Fibroblast of gingiva (primary cell): ENCODE results near the gene ADAD1.

ENCODE experiments used
- DNase-seq: peaks from one replicate; pipeline ENCODE4 v3.0.0-alpha.2; 2011; ENCODE audit warnings: low read depth

Gene ADAD1

DNA sequence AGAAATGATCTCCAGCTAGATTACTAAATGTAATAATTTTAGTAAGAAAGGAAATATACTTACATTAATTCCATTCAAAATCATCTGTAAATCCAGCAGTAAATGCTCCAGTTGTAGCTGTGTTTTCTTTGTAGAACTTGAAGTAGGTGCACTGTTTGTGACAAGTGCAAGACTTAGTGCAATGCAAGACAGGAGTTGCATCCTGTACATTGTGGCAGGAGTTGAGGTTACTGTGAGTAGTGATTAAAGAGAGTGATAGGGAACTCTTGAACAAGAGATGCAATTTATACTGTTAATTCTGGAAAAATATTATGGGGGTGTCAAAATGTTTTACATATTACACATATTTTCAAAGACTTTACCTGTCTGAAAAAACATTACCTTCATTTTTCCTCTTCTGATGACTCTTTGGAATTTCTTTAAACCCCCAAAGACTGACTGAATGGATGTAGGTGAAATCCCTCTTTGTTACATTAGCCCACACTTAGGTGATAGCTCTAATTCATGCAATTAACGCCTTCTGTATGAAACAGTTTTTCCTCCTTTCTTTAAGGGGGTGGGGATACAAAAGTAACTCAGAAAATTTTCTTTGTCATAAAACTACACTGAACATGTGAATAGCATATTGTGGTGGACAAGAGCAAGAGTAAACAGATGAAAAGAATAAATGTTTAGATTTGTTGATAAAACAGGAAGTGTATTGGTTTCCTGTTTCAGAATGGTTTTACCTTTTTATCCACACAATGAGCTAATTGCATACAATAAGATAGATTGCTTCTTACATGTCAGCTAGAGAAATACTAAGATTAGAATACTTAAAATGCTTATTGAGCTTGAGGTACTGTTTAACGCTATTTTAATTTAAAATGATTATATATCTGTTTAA is 77.7 kb downstream of the ADAD1 start, which contains the start of gene IL2:
IL2 (minus strand) TSS at position 495 of the 886 bp plus-strand sequence; CDS start at position 210, 285 bp downstream.
- no peak for DNase-seq

DNA sequence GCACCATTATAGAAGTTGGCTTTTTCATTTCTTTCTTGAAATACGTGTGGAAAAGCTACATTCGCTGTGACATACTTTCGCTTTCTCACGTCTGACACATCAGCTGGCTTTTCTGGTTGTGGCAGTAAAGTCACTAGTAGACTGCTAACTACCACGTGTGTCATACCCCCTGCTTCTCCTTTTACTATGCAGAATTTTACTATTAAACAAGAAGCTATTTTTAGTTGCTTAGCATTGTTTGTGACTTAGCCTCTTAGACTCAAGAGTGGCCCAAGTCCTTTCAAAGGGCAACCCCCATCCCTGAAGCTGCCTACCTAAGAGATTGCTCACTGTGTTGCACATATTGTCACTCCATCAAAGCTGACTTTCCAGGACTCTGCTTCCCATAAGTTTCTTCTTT is 79.8 kb downstream of the ADAD1 start:
- no peak for DNase-seq

DNA sequence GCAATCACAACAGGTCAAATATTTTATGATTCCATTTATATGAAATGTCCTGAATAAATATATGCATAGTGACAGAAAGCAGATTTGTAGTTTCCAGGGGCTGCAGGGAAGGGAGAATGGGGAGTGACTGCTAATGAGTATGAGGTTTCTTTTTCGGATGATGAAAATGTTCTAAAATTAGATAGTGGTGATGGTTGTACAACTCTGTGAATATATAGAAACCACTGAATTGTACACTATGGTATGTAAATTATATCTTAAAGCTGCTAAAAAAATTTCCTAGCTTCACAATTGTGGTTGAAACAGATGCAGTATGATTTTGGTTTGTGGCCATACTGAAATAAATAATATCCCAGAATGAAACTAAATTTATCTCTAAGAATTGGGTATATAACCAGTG is 90.6 kb downstream of the ADAD1 start:
- DNase-seq = no peak

DNA sequence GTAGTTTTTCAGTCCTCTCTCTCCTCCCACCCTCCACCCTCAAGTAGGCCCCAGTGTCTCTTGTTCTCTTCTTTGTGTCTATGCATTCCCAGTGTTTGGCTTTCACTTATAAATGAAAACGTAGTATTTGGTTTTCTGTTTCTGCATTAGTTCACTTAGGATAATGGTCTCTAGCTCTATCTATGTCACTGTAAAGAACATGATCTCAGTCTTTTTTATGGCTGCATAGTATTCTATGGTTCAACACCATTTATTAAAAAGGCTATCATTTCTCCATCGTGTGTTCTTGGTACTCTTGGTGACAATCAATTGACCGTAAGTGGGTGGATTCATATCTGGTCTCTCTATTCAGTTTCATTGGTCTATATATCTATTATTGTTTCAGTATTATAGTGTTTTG is 96.4 kb downstream of the ADAD1 start:
- DNase-seq = no peak

DNA sequence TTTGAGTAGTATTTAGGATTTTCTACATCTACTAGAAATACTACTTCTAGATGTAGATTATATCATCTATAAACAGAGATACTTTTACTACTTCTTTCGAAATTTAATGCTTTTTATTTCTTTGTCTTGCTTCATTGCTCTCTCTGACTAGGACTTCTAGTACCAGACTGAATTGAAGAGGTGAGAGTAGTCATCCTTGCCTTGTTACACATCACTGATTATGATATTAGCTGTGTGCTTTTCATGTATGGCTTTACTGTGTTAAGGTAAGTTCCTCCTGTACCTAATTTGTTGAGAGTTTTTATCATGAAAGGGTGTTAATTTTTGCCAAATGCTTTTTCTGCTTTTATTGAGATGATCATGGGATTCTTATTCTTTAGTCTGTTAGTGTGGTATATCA is 97.3 kb downstream of the ADAD1 start:
- DNase-seq = no peak

DNA sequence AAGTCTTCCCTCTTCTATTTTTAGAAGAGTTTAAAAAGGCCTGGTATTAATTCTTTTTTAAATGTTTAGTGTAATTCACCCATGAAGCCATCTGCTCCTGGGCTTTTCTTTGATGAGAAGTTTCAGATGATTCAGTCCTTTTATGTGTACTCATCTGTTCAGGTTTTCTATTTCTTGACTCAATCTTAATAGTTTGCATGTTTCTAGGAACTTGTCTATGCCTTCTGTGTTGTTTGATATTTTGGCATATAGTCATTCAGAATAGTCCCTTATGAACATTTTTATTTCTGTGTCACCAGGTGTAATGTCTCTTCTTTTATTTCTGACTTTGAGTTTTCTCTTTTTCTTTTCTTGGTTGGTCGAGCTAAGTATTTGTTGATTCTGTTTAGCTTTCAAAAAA is 97.9 kb downstream of the ADAD1 start:
- no peak for DNase-seq
